Ammon's horn (tissue), 1 donor: ENCODE results near the gene DDR1.
"Not testable (repeated sequence)": the region's sequence is repeated elsewhere in the genome, so short reads cannot be mapped to it uniquely, and the experiment has no call there.

Experiments
- DNase-seq: peaks from one replicate; pipeline ENCODE4 v3.0.0-alpha.2; 2016; ENCODE audit warnings: low spot score

Gene DDR1

DNA sequence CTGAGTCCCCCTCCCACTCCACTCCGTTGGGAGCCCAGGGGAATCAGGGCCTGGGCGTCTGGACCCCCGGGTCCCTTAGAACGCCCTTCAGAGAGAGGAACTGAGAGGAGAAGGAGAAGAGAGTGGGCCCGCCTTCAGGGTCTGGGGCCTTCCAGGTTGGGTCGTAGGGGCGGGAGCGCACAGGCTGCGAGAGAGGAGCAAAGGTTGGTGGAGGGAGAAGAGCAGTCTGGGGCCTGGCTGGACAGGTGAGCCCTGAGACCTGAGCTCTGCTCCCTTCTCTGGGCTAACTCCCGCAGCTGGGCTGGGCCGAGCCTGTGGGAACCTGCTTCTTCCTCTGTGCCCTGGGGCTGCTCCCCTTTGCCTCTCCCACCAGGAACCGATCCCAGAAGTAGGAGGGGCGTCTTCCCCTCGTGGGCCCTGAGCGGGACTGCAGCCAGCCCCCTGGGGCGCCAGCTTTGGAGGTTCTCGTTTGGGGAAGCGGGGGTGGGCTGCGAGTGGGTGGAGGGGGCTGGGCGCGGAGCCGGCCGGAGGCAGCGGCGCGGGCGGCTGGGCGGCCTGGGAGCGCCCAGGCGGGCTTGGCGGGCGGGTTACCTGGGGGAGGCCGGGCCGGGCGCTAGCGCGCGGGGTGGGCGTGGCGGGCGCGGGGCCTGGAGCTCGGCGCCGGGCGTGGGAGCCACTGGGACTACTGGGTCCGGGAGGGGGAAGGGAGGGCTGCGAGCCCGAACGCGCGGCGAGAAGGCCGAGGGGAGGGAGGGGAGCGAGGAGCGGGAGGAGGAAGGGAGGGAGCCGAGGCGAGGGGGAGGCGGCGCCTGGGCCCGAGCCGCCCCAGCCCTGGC, at the start of gene DDR1:
DDR1 (plus strand) TSS at position 835 of the 836 bp plus-strand sequence. CDS start 4,211 bp downstream, outside the sequence.
- peak; percentile 93 for DNase-seq

DNA sequence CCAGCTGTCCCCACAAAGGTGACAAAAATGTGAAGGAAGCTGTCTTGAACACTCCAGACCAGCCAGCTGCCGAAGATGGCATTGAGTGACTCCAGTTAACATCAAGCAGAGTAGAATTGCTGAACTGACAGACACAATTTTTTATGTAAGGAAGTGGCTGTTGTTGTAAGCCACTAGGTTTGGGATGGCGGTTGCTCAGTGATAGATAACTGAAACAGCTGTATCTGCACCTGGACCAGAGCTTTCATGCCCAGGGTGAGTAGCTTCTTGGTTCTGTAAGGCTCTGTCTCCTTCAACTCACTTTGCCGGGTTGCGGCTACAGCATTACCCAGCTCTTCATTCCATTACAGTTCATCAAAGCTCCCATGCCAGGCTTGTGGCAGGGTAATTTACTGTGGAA, 49.7 kb upstream of the DDR1 start:
- DNase-seq = no peak

DNA sequence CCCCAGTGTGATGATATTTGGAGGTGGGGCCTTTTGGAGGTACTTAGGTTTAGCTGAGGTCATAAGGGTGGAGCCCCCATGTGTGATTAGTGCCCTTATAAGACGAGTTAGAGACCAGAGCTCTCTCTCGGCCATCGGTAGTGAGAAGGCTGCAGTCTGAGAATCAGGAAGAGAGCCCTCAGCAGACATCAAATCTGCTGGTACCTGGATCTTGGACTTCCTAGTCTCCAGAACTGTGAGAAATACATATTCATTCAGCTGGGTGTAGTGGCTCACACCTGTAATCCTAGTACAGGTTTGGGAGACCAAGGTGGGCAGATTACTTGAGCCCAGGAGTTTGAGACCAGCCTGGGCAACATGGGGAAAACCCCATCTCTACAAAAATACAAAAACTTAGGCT, 48.7 kb upstream of the DDR1 start:
- DNase-seq = no peak

DNA sequence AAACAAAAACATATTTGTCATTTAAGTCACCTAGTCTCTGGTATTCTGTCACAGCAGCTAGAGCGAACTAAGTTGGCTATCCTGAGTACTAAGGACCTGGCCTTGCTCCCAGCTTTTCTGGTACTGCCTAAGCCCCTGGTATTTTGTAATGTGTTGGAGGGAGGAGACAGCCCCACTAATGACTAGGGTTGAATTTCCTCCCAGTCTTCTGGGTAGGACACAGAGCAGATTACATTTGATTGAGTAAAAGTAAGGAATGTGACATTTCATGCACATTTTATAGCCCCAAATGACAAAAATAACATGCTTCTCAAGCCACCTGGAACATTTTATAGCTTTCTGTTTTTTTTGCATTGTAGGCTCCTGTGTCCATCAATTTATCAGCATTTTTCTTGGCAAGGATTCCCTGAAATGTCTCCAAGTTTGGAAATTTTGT, 47.9 kb upstream of the DDR1 start:
- peak; percentile 33 for DNase-seq

DNA sequence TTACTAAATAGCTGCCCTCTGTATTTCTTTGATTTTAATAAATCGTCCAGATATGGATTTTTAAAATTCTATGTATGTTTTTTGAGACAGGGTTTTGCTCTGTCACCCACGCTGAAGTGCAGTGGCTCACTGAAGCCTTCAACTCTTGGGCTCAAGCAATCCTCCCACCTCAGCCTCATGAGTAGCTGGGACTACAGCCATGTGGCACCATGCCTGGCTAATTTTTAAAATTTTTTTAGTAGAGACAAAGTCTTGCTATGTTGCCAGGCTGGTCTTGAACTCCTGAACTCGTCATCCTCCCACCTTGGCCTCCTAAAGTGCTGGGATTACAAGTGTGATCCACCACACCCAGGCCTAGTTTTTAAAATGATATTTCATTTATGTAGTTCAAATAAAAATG, 47.4 kb upstream of the DDR1 start:
- DNase-seq = no peak

DNA sequence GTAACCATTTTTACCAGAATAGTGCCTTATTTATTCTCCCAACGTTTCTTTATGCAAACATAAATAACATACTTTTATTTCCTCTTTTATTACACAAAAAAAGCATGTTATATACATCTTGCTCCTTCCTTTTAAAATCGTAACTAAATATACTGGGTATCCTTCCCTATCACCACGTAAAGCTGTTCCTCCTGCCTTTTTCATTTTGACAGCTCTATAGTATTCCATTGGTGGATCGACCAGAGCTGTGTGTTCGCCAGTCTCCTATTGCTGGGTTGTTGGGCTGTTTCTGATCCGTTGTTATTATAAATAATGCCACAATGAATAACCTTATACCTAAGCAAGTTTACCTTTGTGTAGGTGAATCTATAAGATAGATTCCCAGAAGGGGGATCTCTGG, 46.9 kb upstream of the DDR1 start:
- no peak for DNase-seq

DNA sequence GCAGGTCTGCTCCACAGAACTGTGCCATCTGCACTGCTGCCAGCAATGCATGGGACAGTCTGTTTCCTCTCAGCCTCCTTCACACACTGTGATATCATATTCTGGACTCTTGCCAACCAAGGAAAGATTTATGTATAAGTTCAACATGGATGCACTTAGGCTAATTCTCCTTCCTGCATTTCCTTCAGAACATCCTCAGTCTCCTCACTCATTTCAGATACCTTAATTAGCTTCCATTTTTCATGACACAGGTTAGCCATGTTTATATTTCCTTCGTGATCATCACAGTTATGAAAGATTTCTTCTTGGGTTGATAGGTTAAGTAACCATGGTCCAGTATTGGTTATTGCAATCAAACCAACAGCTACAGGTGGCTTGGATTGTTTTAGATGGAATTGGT, 46.4 kb upstream of the DDR1 start:
- DNase-seq = no peak

DNA sequence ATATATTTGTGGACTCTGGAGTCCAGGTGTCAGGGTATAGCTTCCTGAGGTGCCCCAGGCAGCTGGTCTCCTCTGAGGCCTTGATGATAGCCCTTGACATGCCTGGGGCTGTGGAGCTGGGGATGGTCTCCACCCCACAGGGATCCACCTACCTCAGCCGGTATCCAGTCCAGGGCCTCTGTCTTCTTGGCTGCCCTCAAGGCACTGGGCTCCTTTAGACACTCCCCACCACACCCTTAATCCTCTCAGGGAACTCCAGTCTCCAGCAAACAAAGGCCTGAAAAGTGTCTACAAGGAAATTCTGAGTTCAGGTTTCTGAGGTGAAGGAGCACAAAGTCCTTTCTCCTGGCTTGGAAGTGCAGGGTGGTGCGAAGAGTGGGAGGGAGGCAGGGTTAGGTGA, 44.6 kb upstream of the DDR1 start:
- no peak for DNase-seq

DNA sequence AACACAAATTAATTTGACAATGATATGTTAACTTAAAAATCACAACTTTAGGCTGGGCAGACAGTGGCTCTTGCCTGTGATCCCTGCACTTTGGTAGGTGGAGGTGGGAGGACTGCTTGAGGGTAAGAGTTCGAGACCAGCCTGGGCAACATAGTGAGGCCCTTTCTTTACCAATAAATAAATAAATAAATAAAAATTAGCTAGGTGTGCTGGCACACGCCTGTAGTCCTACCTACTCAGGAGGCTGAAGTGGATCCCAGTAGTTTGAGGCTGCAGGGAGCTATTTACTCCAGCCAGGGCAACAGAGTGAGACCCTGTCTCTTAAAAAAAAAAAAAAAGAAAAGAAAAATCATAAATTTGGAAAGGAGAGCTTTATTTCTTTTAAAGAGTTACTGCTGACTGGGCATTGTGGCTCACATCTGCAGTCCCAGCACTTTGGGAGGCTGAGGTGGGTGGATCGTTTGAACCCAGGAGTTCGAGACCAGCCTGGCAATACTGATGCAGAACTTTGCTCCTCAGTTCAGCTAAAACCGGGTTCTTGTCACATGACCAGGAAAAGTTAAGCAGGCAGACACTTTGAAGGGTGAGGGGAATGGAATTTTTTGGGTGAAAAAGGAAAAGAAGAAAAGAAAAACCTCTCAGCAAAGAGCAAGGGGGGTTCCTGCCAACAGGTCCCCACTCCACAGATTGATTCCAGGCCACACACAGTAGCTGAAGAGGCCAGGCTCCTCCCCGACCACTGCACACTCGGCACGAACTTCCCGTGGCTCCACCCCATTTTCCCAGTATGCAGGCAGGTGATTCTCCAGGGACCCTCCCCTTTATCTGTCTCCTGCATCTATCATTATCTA, 44.0 kb upstream of the DDR1 start:
- no peak for DNase-seq

DNA sequence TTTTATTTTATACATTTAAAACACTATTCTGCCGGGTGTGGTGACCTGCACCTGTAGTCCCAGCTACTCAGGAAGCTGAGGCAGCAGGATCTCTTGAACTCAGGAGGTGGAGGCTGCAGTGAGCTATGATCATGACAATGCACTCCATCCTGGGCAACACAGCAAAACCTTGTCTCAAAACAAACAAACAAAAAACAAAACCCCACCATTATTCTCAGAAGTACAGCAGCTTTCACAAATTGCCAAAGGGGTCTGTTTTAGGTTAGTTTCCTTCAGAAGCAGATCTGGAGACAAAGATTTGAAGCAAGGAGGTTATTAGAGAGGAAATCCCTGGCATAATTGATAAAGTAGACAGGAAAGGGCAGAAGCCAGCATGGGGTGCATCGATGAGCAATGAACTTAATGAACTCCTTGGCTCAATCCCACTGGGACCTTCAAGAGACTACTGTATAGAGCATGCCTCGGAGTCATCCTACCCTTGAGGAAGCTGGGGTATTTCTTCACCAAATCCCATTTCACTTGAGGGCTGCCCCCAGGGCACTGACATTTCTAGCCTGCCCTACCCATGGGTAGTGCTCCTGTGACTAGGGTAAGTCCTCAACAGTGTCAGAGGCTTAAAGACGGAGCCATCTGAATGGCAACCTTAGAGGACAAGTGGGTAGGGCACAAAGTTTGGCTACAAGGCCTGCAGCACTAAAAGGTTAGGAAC, 43.2 kb upstream of the DDR1 start:
- no peak for DNase-seq

DNA sequence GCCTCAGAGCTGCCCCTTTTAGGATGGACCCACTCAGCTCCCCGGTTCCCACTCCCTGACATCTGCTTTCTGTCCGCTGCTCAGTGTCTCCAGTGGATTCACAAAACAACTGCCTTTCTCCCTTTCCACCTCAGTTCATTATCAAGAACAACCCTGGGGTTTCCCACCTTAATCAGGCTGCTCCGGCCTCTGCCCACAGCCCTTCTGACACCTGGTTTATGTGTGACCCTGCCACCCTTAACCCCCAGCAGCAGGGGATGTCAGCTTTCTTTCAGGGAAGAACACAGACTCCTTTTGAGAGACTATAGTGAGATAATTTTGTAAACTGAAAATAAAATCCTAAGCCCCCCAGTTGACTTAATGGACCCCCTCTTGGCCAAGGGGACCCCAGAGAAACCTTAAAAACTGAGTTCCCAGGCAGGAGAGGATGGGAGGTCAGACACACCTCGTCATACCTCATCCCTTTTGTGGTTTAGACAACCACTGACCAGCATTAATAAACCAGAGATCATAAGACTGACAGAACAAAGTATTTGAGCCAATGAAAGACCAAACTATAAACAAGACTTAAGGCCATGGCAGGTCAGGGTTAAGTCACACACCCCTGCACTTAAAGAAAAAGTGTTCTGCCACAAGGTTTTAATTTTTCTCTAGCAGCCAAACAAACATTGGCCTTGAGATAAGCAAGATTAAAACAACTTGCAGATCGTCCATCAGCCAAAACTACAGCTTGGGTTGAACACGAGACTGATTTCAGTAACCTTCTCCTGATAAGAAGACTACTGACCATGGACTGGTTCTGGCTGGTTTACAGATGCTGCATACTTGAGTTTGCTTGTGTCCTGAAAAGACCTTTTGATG, 42.4 kb upstream of the DDR1 start:
- DNase-seq = no peak

DNA sequence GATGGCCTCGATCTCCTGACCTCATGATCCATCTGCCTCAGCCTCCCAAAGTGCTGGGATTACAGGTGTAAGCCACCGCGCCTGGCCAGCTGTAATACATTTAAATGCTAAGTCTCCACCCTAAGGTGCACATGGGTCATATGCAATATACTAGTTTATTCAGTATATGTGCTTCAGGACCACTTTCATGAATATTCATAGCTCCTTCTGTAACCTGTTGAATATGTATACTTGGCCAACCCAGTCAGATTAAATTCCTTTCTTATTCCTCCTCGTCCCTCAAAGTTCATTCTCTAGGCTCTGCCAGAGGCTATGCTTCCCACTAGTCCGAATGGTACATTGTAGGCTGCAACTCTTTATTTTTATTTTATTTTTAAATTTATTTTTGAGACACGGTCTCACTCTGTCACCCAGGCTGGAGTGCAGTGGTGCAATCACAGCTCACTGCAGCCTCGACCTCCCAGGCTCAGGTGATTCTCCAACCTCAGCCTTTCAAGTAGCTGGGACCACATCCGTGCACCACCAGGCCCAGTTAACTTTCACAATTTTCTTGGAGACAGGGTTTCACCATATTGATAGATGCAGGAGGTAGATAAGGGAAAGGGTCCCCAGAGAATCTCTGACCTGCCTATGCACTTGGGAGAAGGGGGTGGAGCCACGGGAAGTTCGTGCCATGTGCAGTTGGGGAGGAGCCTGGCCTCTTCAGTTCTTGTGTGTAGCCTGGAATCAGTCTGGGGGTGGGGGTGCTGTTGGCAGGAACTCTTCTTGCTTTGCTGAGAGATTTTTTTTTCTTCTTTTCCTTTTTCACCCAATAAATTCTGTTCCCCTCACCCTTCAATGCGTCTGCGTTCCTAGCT, 41.3 kb upstream of the DDR1 start:
- DNase-seq = no peak

DNA sequence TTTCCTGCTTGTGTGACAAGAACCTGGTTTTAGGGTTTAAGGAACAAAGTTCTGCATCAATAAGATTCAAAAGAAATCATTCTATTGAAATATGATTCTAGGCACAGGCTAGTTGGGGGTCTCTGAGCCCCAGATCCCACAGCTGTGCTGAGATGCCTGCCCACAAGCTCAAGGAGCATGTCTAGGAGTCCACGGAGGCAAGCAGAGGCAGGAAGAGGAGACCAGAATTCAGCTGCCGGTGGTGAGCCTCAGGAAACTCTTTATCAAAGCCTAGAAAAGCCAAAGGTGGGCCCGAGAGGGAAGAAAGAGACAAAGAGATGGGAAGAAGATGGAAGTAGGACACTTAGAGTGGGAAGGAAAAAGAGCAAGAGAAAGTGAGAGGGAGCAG, 40.7 kb upstream of the DDR1 start:
- no peak for DNase-seq

DNA sequence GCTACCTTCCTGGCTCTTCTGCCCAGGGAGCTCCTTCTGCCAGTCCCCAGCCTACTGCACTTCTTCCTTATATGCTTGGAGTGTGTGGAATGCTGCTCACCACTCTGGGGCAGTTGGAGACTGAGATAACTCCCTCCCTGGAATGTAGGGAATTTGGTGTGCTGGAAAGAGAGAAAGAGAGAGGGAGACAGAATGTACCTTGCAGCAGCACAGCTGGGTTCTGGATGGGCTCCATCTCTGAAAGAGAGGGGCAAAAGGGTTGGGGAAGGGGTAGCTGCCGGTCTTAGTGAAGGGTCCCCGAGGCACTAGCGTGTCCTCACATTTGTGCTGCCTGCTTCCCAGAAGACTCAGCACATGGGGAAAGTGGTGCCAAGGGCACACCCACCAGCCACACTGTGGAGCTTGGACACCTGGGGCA, 40.2 kb upstream of the DDR1 start:
- no peak for DNase-seq

DNA sequence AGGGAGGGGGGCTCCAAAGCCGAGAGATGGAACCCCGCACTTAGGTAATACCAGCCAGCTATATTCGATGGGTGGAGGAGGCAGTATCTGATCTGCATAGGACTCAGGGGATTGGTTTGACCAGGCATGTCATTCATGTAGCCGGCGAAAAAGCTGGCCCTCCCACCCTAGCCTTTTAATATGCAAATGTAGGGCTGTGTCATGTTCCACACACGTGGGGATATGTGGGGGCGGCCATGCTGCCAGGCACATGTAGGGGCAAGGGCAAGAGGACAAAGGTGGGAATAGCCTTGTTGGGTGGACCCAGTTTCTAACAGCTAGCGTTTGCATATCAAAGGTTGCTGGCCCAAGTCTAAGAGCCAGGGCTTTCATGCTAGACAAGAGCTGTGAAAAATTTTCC, 39.1 kb upstream of the DDR1 start:
- DNase-seq = no peak

DNA sequence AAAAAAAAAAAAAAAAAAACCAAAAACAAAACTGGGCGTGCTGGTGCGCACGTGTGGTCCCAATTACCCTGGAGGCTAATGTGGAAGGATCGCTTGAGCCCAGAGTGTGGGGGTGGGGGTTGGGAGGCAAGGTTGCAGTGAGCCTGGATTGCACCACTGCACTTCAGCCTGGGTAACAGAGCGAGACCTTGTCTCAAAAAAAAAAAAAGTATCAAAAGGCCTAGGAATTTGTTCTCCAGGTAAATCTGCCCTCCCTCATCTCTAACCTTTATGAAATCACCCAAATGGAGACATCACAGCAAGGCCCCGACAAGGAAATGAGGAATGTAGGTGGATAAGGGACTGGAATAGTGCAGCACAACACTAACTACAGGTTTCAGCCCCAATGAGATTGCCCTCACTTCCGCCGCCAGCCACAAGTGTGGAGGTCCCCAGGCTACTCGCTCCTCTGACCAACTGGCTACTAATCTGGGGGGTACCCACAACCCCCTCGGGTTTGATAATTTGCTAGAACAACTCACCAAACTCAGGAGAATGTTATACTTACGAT, 36.8 kb upstream of the DDR1 start:
- no peak for DNase-seq

DNA sequence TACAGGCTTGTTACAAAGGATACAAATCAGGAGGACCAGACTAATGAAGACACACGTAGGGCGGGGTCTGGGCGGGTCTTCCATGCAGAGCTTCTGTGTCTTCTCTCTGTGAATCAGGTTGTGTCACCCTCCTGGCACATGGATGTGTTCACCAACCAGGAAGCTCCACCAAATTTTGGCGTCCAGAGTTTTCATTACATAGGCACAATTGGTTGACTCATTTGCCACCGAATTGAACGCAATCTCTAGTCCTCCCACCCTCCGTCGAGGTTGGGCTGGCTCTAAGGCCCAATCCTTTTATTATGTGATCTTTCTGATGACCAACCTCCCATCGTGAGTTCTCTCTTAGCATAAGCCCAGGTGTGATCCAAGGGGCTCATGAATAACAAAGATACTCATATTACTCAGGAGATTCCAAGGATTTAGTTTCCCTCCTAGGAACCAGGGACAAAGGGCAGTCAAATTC, 36.3 kb upstream of the DDR1 start:
- DNase-seq = no peak

DNA sequence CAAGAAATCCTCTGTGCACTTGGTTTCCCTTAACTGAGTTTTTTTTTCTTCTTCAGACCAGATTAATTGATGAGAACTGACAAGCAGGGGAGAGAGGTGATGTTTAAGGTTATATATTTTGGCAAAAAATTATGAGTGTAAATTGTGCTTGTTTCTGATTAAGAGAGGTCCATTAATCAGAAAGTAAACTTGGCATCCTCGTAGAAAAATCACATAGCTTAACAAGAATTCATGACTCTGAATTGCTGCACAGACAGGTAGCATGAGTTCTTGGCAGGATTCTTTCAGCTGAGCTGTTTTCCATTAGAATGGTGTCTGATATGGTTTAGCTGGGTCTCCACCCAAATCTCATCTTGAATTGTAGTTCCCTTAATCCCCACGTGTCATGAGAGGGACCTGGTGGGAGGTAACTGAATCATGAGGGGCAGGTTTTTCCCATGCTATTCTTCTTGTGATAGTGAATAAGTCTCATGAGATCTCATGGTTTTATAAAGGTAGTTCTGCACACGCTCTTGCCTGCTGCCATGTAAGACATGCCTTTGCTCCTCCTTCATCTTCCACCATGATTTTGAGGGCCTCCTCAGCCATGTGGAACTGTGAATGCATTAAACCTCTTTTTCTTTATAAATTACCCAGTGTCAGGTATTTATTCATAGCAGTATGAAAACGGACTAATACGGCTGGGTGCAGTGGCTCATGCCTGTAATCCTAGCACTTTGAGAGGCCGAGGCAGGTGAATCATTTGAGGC, 34.2 kb upstream of the DDR1 start:
- DNase-seq = no peak

DNA sequence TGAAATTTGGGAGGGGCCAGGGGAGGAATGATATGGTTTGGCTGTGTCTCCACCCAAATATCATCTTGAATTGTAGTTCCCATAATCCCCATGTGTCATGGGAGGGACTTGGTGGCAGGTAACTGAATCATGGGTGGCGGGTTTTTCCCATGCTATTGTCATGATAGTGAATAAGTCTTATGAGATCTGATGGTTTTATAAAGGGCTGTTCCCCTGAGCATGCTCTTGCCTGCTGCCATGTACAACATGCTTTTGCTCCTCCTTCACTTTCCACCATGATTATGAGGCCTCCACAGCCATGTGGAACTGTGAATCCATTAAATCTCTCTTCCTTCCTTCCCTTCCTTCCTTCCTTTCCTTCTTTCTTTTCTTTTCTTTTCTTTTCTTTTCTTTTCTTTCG, 31.9 kb upstream of the DDR1 start:
- DNase-seq = not testable (repeated sequence)
